ENCODE data around the gene CD52.
A peak's percentile ranks its signal among the peaks of the same experiment; 100 is the strongest.

CD52 gene

GRCh38 chr1:26357121-26357602 lies 39.4 kb downstream of the CD52 start:
- no peak for DNase-seq (ENCODE audit: low read depth)

GRCh38 chr1:26358411-26359384 lies 40.9 kb downstream of the CD52 start:
- DNase-seq (ENCODE audit: low read depth), result no peak

GRCh38 chr1:26359981-26360806 lies 42.4 kb downstream of the CD52 start:
- DNase-seq (ENCODE audit: low read depth), result no peak

- no peak for DNase-seq (ENCODE audit: low read depth)
These were observed 43.2 kb downstream of the CD52 start for GRCh38 chr1:26360807-26361604.

- no peak for DNase-seq (ENCODE audit: low read depth)
These were observed 43.9 kb downstream of the CD52 start for GRCh38 chr1:26361605-26362122.

GRCh38 chr1:26362331-26362730 lies 44.6 kb downstream of the CD52 start:
- DNase-seq (ENCODE audit: low read depth), result no peak

- peak; percentile 33 for DNase-seq (ENCODE audit: low read depth)
These were observed 46.0 kb downstream of the CD52 start for GRCh38 chr1:26363549-26364448.

- no peak for DNase-seq (ENCODE audit: low read depth)
These were observed 47.2 kb downstream of the CD52 start for GRCh38 chr1:26364956-26365355.

- no peak for DNase-seq (ENCODE audit: low read depth)
These were observed 49.7 kb downstream of the CD52 start for GRCh38 chr1:26367441-26367840.

GRCh38 chr1:26368006-26368405 lies 50.2 kb downstream of the CD52 start:
- DNase-seq (ENCODE audit: low read depth), result no peak

GRCh38 chr1:26368486-26368885 lies 50.7 kb downstream of the CD52 start:
- no peak for DNase-seq (ENCODE audit: low read depth)
